HepG2 (cell line): ENCODE measurements around the gene ADCY7. TPM values are rescaled to one million over a fixed set of nuclear protein-coding genes. Genes with fewer than 3 reads are reported as not detected.

Source experiments
- ADNP ChIP-seq: sonication (generic); formaldehyde crosslinking; IDR thresholded peaks from 2 replicates; pipeline ENCODE4 v1.4.0; 2020; ENCODE audit warnings: missing genetic modification reagents
- BRCA1 ChIP-seq: sonication (generic); formaldehyde crosslinking; IDR thresholded peaks from 2 replicates; pipeline ENCODE4 v1.4.0; 2020; ENCODE audit warnings: missing genetic modification reagents
- CENPX ChIP-seq: sonication (generic); formaldehyde crosslinking; IDR thresholded peaks from 2 replicates; pipeline ENCODE4 v1.9.0; 2021; ENCODE audit warnings: mild to moderate bottlenecking, missing genetic modification reagents, moderate library complexity
- DR1 ChIP-seq: sonication (generic); formaldehyde crosslinking; IDR thresholded peaks from 2 replicates; pipeline ENCODE4 v1.8.0; 2021; ENCODE audit warnings: mild to moderate bottlenecking, missing genetic modification reagents, inconsistent platforms
- GZF1 ChIP-seq: sonication (generic); formaldehyde crosslinking; IDR thresholded peaks from 2 replicates; pipeline ENCODE4 v1.5.1; 2020; ENCODE audit warnings: mild to moderate bottlenecking, missing genetic modification reagents
- KDM1A ChIP-seq: IDR thresholded peaks from 2 replicates; pipeline ENCODE4 v1.6.1; 2016; ENCODE audit warnings: missing compliant biosample characterization
- NFE2 ChIP-seq: sonication (generic); formaldehyde crosslinking; IDR thresholded peaks from 2 replicates; pipeline ENCODE4 v1.4.0; 2020; ENCODE audit warnings: missing genetic modification reagents
- PCBP1 ChIP-seq: fragments of 200-400 bp; formaldehyde crosslinking; IDR thresholded peaks from 2 replicates; pipeline ENCODE4 v1.6.1; 2017; ENCODE audit warnings: mild to moderate bottlenecking, low read depth, low read length, borderline replicate concordance
- PREB ChIP-seq: sonication (generic); formaldehyde crosslinking; IDR thresholded peaks from 2 replicates; pipeline ENCODE4 v1.4.0; 2020; ENCODE audit warnings: missing genetic modification reagents
- REXO4 ChIP-seq: sonication (generic); formaldehyde crosslinking; IDR thresholded peaks from 2 replicates; pipeline ENCODE4 v1.8.0; 2022; ENCODE audit warnings: missing genetic modification reagents, mild to moderate bottlenecking, borderline replicate concordance
- RFX1 ChIP-seq: fragments of 450-650 bp; IDR thresholded peaks from 2 replicates; pipeline ENCODE4 v1.6.1; 2017
- SRF ChIP-seq: IDR thresholded peaks from 2 replicates; pipeline ENCODE4 v1.6.1; 2011; ENCODE audit warnings: mild to moderate bottlenecking, low read depth, low read length, moderate library complexity
- ZNF264 ChIP-seq: sonication (generic); formaldehyde crosslinking; IDR thresholded peaks from 2 replicates; pipeline ENCODE4 v1.4.0; 2020; ENCODE audit warnings: missing genetic modification reagents
- ZNF382 ChIP-seq: sonication (generic); formaldehyde crosslinking; IDR thresholded peaks from 2 replicates; pipeline ENCODE4 v1.5.0; 2020; ENCODE audit warnings: missing genetic modification reagents, mild to moderate bottlenecking, borderline replicate concordance
- ZNF451 ChIP-seq: sonication (generic); formaldehyde crosslinking; IDR thresholded peaks from 2 replicates; pipeline ENCODE4 v1.5.0; 2020; ENCODE audit warnings: mild to moderate bottlenecking, missing genetic modification reagents
- ZNF614 ChIP-seq: IDR thresholded peaks from 2 replicates; pipeline ENCODE4 v1.6.1; 2018; ENCODE audit warnings: missing biosample characterization, missing genetic modification reagents, inconsistent platforms, borderline replicate concordance
- ZNF709 ChIP-seq: sonication (generic); formaldehyde crosslinking; IDR thresholded peaks from 2 replicates; pipeline ENCODE4 v1.5.0; 2020; ENCODE audit warnings: mild to moderate bottlenecking, missing genetic modification reagents
- ZNF749 ChIP-seq: sonication (generic); formaldehyde crosslinking; IDR thresholded peaks from 2 replicates; pipeline ENCODE4 v1.8.0; 2022; ENCODE audit warnings: mild to moderate bottlenecking, missing genetic modification reagents, moderate library complexity, borderline replicate concordance
- ZNF766 ChIP-seq: sonication (generic); formaldehyde crosslinking; IDR thresholded peaks from 2 replicates; pipeline ENCODE4 v1.5.0; 2020; ENCODE audit warnings: missing genetic modification reagents, borderline replicate concordance
- ZNF772 ChIP-seq: sonication (generic); formaldehyde crosslinking; IDR thresholded peaks from 2 replicates; pipeline ENCODE4 v1.5.0; 2020; ENCODE audit warnings: mild to moderate bottlenecking, missing genetic modification reagents
- ZNF788 ChIP-seq: sonication (generic); formaldehyde crosslinking; IDR thresholded peaks from 2 replicates; pipeline ENCODE4 v1.5.0; 2020; ENCODE audit warnings: mild to moderate bottlenecking, missing genetic modification reagents, borderline replicate concordance
- ZNF792 ChIP-seq: IDR thresholded peaks from 2 replicates; pipeline ENCODE4 v1.6.1; 2016
- ZNF883 ChIP-seq: sonication (generic); formaldehyde crosslinking; IDR thresholded peaks from 2 replicates; pipeline ENCODE4 v1.5.1; 2020; ENCODE audit warnings: mild to moderate bottlenecking, missing genetic modification reagents; ENCODE audit errors: not compliant biosample characterization
- ZSCAN21 ChIP-seq: sonication (generic); formaldehyde crosslinking; IDR thresholded peaks from 2 replicates; pipeline ENCODE4 v1.8.0; 2022; ENCODE audit warnings: mild to moderate bottlenecking, missing genetic modification reagents, moderate library complexity, borderline replicate concordance
- polyA plus RNA-seq, 8 experiments: library from polyadenylated mRNA; depleted of rRNA in 3 of 8; stranded (reverse) in 7 of 8; unstranded in 1 of 8; fragments of >200 nt; fragmentation: Illumina TruSeq in 4 of 8; extraction: Trizol in 4 of 8; gene quantifications; 2 replicates each; pipeline versions ENCODE4 v1.2.1 to v1.2.3, GENCODE V29; 2011 to 2016; ENCODE audit warnings: low read depth in 4 of 8, missing spikeins in 1 of 8, mixed read lengths in 1 of 8; ENCODE audit not compliant: insufficient read depth in 1 of 8
- total RNA-seq, 5 experiments: library from RNA; depleted of rRNA; stranded (reverse); fragments of >200 nt; fragmentation: Illumina TruSeq; extraction: Trizol; gene quantifications; 2 replicates each; pipeline ENCODE4 v1.2.3, GENCODE V29; 2016; ENCODE audit warnings: low read depth in 1 of 5
- TF ChIP-seq, protein P1 (sequence below): sonication (generic); formaldehyde crosslinking; IDR thresholded peaks from 2 replicates; pipeline ENCODE4 v1.4.0; 2020; ENCODE audit warnings: missing genetic modification reagents, mild to moderate bottlenecking, borderline replicate concordance
- TF ChIP-seq, protein P2 (sequence below): sonication (generic); formaldehyde crosslinking; IDR thresholded peaks from 2 replicates; pipeline ENCODE4 v1.4.0; 2020; ENCODE audit warnings: missing genetic modification reagents
- TF ChIP-seq, protein P3 (sequence below): sonication (generic); formaldehyde crosslinking; IDR thresholded peaks from 2 replicates; pipeline ENCODE4 v1.4.0; 2020; ENCODE audit warnings: mild to moderate bottlenecking, missing genetic modification reagents

The ADCY7 gene
- total and polyA plus RNA-seq, 2 of the 13 experiments (the other 11 are each of a cell fraction or from before 2014, with no cell fraction given): 2.2 to 4.3 TPM

GRCh38 chr16:50309527-50310307 is 43.4 kb downstream of the ADCY7 start (continued):
- TF ChIP-seq REXO4 (CRISPR knock-in tag): no peak
- TF ChIP-seq DR1 (CRISPR knock-in tag): no peak
- TF ChIP-seq ZNF772 (CRISPR knock-in tag): no peak
- TF ChIP-seq ZNF788 (CRISPR knock-in tag): peak; percentile 62; the same call in 1 of the 2 replicates
- no peak for TF ChIP-seq ZNF614
- TF ChIP-seq ZNF709 (CRISPR knock-in tag): no peak; the same call in 1 of the 2 replicates
- no peak for TF ChIP-seq PCBP1
- no peak for TF ChIP-seq RFX1
- TF ChIP-seq, protein P1, sequence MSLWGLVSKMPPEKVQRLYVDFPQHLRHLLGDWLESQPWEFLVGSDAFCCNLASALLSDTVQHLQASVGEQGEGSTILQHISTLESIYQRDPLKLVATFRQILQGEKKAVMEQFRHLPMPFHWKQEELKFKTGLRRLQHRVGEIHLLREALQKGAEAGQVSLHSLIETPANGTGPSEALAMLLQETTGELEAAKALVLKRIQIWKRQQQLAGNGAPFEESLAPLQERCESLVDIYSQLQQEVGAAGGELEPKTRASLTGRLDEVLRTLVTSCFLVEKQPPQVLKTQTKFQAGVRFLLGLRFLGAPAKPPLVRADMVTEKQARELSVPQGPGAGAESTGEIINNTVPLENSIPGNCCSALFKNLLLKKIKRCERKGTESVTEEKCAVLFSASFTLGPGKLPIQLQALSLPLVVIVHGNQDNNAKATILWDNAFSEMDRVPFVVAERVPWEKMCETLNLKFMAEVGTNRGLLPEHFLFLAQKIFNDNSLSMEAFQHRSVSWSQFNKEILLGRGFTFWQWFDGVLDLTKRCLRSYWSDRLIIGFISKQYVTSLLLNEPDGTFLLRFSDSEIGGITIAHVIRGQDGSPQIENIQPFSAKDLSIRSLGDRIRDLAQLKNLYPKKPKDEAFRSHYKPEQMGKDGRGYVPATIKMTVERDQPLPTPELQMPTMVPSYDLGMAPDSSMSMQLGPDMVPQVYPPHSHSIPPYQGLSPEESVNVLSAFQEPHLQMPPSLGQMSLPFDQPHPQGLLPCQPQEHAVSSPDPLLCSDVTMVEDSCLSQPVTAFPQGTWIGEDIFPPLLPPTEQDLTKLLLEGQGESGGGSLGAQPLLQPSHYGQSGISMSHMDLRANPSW (CRISPR knock-in tag): no peak
- TF ChIP-seq ZNF766 (CRISPR knock-in tag): no peak
- no peak for TF ChIP-seq ZNF749
- no peak for TF ChIP-seq ZNF382 (CRISPR knock-in tag)
- TF ChIP-seq ADNP (CRISPR knock-in tag): no peak
- TF ChIP-seq PREB (CRISPR knock-in tag): no peak
- TF ChIP-seq, protein P2, sequence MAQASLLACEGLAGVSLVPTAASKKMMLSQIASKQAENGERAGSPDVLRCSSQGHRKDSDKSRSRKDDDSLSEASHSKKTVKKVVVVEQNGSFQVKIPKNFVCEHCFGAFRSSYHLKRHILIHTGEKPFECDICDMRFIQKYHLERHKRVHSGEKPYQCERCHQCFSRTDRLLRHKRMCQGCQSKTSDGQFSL (CRISPR knock-in tag): no peak
- 0 out of 2 replicates have a peak, but pooled peaks have one; percentile 14 for TF ChIP-seq ZNF792 (CRISPR knock-in tag)
- TF ChIP-seq ZSCAN21: 0 out of 2 replicates have a peak, but pooled peaks have one; percentile 10
- no peak for TF ChIP-seq KDM1A
- TF ChIP-seq BRCA1: no peak
- no peak for TF ChIP-seq CENPX (CRISPR knock-in tag)
- TF ChIP-seq ZNF264 (CRISPR knock-in tag): no peak
- TF ChIP-seq, protein P3, sequence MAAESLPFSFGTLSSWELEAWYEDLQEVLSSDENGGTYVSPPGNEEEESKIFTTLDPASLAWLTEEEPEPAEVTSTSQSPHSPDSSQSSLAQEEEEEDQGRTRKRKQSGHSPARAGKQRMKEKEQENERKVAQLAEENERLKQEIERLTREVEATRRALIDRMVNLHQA (CRISPR knock-in tag): no peak
- TF ChIP-seq GZF1: 0 out of 2 replicates have a peak, but pooled peaks have one; percentile 37
- TF ChIP-seq ZNF451 (CRISPR knock-in tag): no peak
- TF ChIP-seq SRF: no peak
- TF ChIP-seq NFE2 (CRISPR knock-in tag): no peak
- TF ChIP-seq ZNF883 (CRISPR knock-in tag): peak; percentile 11
